ENCODE results near the gene GREB1.

DNA sequence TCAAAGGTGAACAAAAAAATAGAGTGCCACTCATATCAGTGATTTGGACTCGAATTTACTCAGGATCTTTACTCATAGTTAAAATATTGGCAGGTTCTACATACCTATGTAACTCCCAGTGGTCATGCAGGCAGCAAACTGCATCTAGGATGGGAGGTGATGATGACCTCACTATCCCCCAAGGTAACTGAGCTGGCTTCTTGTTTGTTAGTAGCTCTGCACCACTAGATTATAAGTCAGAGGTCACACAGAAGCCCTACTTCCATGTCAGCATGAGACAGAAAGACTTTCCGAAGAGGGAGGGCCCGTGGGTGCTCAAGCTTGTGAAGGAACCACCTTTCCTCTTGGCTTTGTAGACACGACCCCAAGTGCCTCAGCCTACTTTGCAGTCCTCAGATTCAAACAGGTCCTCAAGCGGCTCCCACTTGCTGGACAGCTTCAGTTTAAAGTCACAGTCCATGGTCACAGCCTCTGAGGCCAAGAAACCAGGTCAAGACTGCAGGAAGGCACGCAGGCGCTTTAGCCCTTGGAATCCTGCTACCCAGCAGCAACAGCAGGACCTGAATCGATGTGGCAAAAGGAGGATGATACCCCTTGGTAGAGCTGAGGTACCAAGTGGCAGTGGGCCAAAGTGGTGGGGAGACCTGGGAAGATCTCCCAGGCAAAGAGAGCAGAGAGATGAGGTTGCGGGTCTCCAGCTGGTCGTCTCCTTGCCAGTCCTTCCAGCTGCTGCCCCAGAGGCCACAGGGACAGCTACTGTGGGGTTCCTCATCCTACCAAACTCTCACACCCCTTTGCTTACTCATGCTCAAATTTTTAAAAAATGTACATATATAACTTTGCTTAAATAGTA is 131.9 kb downstream of the GREB1 start:
- no peak for TF ChIP-seq ZNF781 (CRISPR knock-in tag; IDR thresholded peaks at IDR 0.05; ENCODE audit: borderline replicate concordance, not compliant biosample characterization)
- no peak for TF ChIP-seq SP140L (CRISPR knock-in tag; IDR thresholded peaks at IDR 0.05; ENCODE audit: borderline replicate concordance)
- TF ChIP-seq ZNF251 (CRISPR knock-in tag; IDR thresholded peaks at IDR 0.05), result no peak
- TF ChIP-seq POLR2AphosphoS2 (IDR thresholded peaks at IDR 0.05; ENCODE audit: low read depth, low read length), result no peak

Measured in HepG2 (cell line).